B cell (primary cell): Measurements from ENCODE around the gene DDR2.

ENCODE experiments used
- CTCF ChIP-seq: fragments of 200-600 bp; IDR thresholded peaks from one replicate; pipeline ENCODE4 v1.8.0; 2022; ENCODE audit warnings: antibody characterized with exemption, mild to moderate bottlenecking
- EZH2 ChIP-seq: IDR thresholded peaks from 2 replicates; pipeline ENCODE4 v1.6.1; 2012; ENCODE audit warnings: borderline replicate concordance, low read depth, mild to moderate bottlenecking, moderate library complexity, low read length; ENCODE audit not compliant: insufficient read depth, poor library complexity, severe bottlenecking

GRCh38 chr1:162716123-162716522, 83.9 kb downstream of the DDR2 start:
- TF ChIP-seq CTCF (no peak), EZH2 (no peak)
